Measurements from ENCODE around the gene DRD5. TPM values are rescaled to one million over a fixed set of nuclear protein-coding genes. Genes with fewer than 3 reads are reported as not detected.

DRD5 gene
- total RNA-seq, 1 donor from 2014 or later = not detected

- no peak for TF ChIP-seq CTCF (IDR thresholded peaks at IDR 0.05; ENCODE audit: unreplicated experiment)
- DNase-seq (ENCODE audit: low spot score) = no peak
- Mint-ChIP-seq H3K4me1 (ENCODE audit: unreplicated experiment) (no peaks in the 10 kb centered on the region), H3K9me3 (ENCODE audit: unreplicated experiment) (no peaks in the 10 kb centered on the region), H3K36me3 (ENCODE audit: low read depth, unreplicated experiment) (peaks cover 3% of the 10 kb centered on the region), H3K27ac (ENCODE audit: unreplicated experiment) (no peak overlapping the region), H3K27me3 (ENCODE audit: unreplicated experiment) (peaks cover 1% of the 10 kb centered on the region), H3K4me3 (ENCODE audit: unreplicated experiment) (no peak overlapping the region)
These were observed 52.0 kb downstream of the DRD5 start for GRCh38 chr4:9833421-9833820.

Other genes with a start within 250 kb of the DRD5 start
- 0.72 TPM for gene SLC2A9, start 239.9 kb downstream of the DRD5 start, total RNA-seq (ENCODE audit: unreplicated experiment)